RWPE2 (cell line): Measurements from ENCODE around the gene POGZ.

ENCODE experiments used
- ATAC-seq: fragments of 200-7000 bp; cut with Tn5 transposase; 3 replicates; pipeline ENCODE4 v1.9.1; 2021; ENCODE audit warnings: low read depth
- DNase-seq: peaks from one replicate; pipeline ENCODE4 v3.0.0-alpha.2; 2020; ENCODE audit warnings: low spot score
- H3K27ac ChIP-seq: fragments of 450-650 bp; 2 replicates; pipeline ENCODE4 v1.5.1; 2017; ENCODE audit warnings: mild to moderate bottlenecking; ENCODE audit not compliant: poor library complexity, severe bottlenecking
- H3K27me3 ChIP-seq: fragments of 250-450 bp; sonication (Bioruptor Pico); 2 replicates; pipeline ENCODE4 v1.5.1; 2021; ENCODE audit warnings: mild to moderate bottlenecking, moderate library complexity; ENCODE audit not compliant: insufficient read depth, poor library complexity, severe bottlenecking
- H3K36me3 ChIP-seq: fragments of 250-450 bp; sonication (Bioruptor Pico); 2 replicates; pipeline ENCODE4 v1.5.1; 2020; ENCODE audit warnings: low read depth, mild to moderate bottlenecking, moderate library complexity
- H3K4me1 ChIP-seq: fragments of 250-450 bp; sonication (Bioruptor Pico); 2 replicates; pipeline ENCODE4 v1.5.1; 2021; ENCODE audit warnings: mild to moderate bottlenecking, moderate library complexity; ENCODE audit not compliant: insufficient read depth, poor library complexity, severe bottlenecking
- H3K4me3 ChIP-seq: fragments of 250-450 bp; sonication (Bioruptor Pico); 2 replicates; pipeline ENCODE4 v1.5.1; 2021; ENCODE audit warnings: mild to moderate bottlenecking, moderate library complexity; ENCODE audit not compliant: severe bottlenecking
- H3K9me3 ChIP-seq: fragments of 250-450 bp; sonication (Bioruptor Pico); 2 replicates; pipeline ENCODE4 v1.5.1; 2021; ENCODE audit warnings: mild to moderate bottlenecking, moderate library complexity; ENCODE audit not compliant: severe bottlenecking
- CTCF ChIP-seq: fragments of 450-650 bp; IDR thresholded peaks from one replicate; pipeline ENCODE4 v1.5.1; 2017; ENCODE audit warnings: mild to moderate bottlenecking, moderate library complexity; ENCODE audit not compliant: poor library complexity, severe bottlenecking

Gene POGZ

GRCh38 chr1:151411884-151412283 is 47.4 kb downstream of the POGZ start:
- Histone ChIP-seq H3K36me3 (peaks cover 90% of the 10 kb centered on the region), H3K4me3 (no peak overlapping the region), H3K4me1 (no peaks in the 10 kb centered on the region), H3K27ac (no peak overlapping the region), H3K9me3 (no peaks in the 10 kb centered on the region), H3K27me3 (no peaks in the 10 kb centered on the region)
- no peak for TF ChIP-seq CTCF
- ATAC-seq = no peak
- no peak for DNase-seq

- no peaks in the 10 kb centered on the region for H3K9me3 ChIP-seq
- H3K27me3 ChIP-seq = no peaks in the 10 kb centered on the region
- H3K4me1 ChIP-seq = no peaks in the 10 kb centered on the region
- no peak overlapping the region for H3K4me3 ChIP-seq
- no peak overlapping the region for H3K27ac ChIP-seq
- H3K36me3 ChIP-seq = peaks cover 89% of the 10 kb centered on the region
- DNase-seq = no peak
- TF ChIP-seq CTCF = no peak
- ATAC-seq = no peak
These were observed 50.4 kb downstream of the POGZ start for GRCh38 chr1:151408891-151409290.

GRCh38 chr1:151407304-151407703 is 52.0 kb downstream of the POGZ start:
- Histone ChIP-seq H3K36me3 (peaks cover 93% of the 10 kb centered on the region), H3K9me3 (no peaks in the 10 kb centered on the region), H3K4me1 (no peaks in the 10 kb centered on the region), H3K27ac (no peak overlapping the region), H3K27me3 (no peaks in the 10 kb centered on the region), H3K4me3 (no peak overlapping the region)
- no peak for TF ChIP-seq CTCF
- DNase-seq = no peak
- no peak for ATAC-seq

- Histone ChIP-seq H3K27me3 (no peaks in the 10 kb centered on the region), H3K4me1 (no peaks in the 10 kb centered on the region), H3K36me3 (peaks cover 93% of the 10 kb centered on the region), H3K4me3 (no peak overlapping the region), H3K27ac (no peak overlapping the region), H3K9me3 (no peaks in the 10 kb centered on the region)
- no peak for TF ChIP-seq CTCF
- no peak for ATAC-seq
- DNase-seq = no peak
These were observed 53.1 kb downstream of the POGZ start for GRCh38 chr1:151406176-151406575.

- no peak for TF ChIP-seq CTCF
These were observed 53.9 kb downstream of the POGZ start for GRCh38 chr1:151405187-151405951.

More at GRCh38 chr1:151405187-151405951, 53.9 kb downstream of the POGZ start:
- no peak overlapping the region for H3K4me3 ChIP-seq
- DNase-seq = no peak
- H3K4me1 ChIP-seq = no peaks in the 10 kb centered on the region
- no peak for ATAC-seq
- no peaks in the 10 kb centered on the region for H3K9me3 ChIP-seq
- no peaks in the 10 kb centered on the region for H3K27me3 ChIP-seq
- H3K36me3 ChIP-seq = peaks cover 93% of the 10 kb centered on the region
- H3K27ac ChIP-seq = no peak overlapping the region
